Activated T-helper 1 cell treated with anti-CD3 and anti-CD28 coated beads, Interleukin-12 subunit alpha, Interleukin-12 subunit beta, Interleukin-2, Interleukin-4 antibody, amounts not matched to agents 30 ng/mL and 10 ng/mL and 1 ng/mL, durations not matched to agents 14 hours and 24 hours and 36 hours (primary cell): ENCODE measurements around the gene CABP7. TPM values are rescaled to one million over a fixed set of nuclear protein-coding genes. Genes with fewer than 3 reads are reported as not detected.
A peak's percentile ranks its signal among the peaks of the same experiment; 100 is the strongest.

Source experiments
- DNase-seq: peaks from one replicate; pipeline ENCODE4 v3.0.0; 2021; ENCODE audit warnings: low spot score
- H3K27ac Mint-ChIP-seq: one replicate; pipeline ENCODE4 v1.8.0; 2021; ENCODE audit warnings: mild to moderate bottlenecking, mixed read lengths
- H3K27me3 Mint-ChIP-seq: one replicate; pipeline ENCODE4 v1.8.0; 2022; ENCODE audit warnings: mild to moderate bottlenecking, moderate library complexity, mixed read lengths; ENCODE audit not compliant: insufficient read depth
- H3K36me3 Mint-ChIP-seq: one replicate; pipeline ENCODE4 v1.8.0; 2021; ENCODE audit warnings: low read depth, mixed read lengths
- H3K4me1 Mint-ChIP-seq: one replicate; pipeline ENCODE4 v1.8.0; 2021; ENCODE audit warnings: low read depth, mixed read lengths
- H3K4me3 Mint-ChIP-seq: one replicate; pipeline ENCODE4 v1.8.0; 2021; ENCODE audit warnings: mild to moderate bottlenecking, moderate library complexity, mixed read lengths
- H3K9me3 Mint-ChIP-seq: one replicate; pipeline ENCODE4 v1.8.0; 2021; ENCODE audit warnings: mixed read lengths
- intact Hi-C: fragments of 100-400 bp; cut with micrococcal nuclease; formaldehyde crosslinking; loops from one replicate; pipeline ENCODE4 v1.15.1; 2024
- total RNA-seq: library from RNA; stranded (reverse); gene quantifications from 2 replicates; pipeline ENCODE4 v1.2.3, GENCODE V29; 2022

CABP7 gene
- total RNA-seq, 1 donor from 2014 or later: not detected

DNA sequence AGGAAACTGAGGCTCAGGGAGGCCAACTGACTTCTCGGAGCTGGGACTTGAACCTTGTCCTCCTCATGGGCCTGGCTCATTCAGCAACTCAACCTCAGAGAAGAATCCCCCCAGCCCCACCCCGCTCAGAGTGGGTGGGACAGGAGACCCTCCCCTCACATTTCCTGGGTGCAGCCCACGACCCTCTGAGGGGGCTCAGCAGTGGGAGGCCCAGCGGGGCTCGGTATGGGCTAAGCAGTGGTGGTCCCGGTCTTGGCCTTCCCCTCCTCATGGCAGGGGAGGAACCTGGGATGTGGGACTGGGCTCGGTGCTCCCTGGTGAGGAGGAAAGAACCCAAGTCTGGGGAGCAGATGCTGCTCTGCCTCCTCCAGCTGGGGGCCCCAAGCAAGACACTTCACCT, 14.2 kb upstream of the CABP7 start:
- Mint-ChIP-seq H3K27ac (no peak overlapping the region), H3K9me3 (no peaks in the 10 kb centered on the region), H3K4me3 (no peak overlapping the region), H3K4me1 (peaks cover 14% of the 10 kb centered on the region), H3K36me3 (no peaks in the 10 kb centered on the region), H3K27me3 (no peaks in the 10 kb centered on the region)
- intact Hi-C loops: loop anchor here (10.0 kb wide), 1 partner anchor 299 kb away; no protein-coding TSS in a partner anchor
- DNase-seq: no peak

DNA sequence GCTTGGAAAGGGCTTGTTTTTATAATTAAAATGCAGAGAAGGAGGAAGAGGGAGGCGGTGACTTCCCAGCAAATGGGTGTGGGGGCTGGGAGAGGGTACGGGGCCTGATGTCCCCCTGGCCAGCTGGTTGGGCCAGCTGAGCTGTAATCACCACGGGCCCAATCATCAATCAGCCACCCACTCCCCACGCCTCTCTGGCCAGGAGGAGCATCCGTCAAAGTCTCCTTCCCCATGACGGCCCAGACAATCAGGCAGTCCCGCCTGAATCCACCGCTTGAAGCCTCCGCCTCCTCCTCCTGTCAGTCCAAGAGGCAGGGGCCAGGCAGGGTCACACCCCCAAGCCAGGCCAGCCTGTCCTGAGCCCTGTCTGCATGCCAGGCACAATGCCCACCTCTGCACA, 13.3 kb upstream of the CABP7 start:
- no peak overlapping the region for H3K27ac Mint-ChIP-seq
- DNase-seq: no peak
- no peaks in the 10 kb centered on the region for H3K36me3 Mint-ChIP-seq
- no peak overlapping the region for H3K4me3 Mint-ChIP-seq
- H3K9me3 Mint-ChIP-seq: no peaks in the 10 kb centered on the region
- H3K4me1 Mint-ChIP-seq: peaks cover 6% of the 10 kb centered on the region
- no peaks in the 10 kb centered on the region for H3K27me3 Mint-ChIP-seq
- intact Hi-C loops: loop anchor here (10.0 kb wide), 1 partner anchor 298 kb away; no protein-coding TSS in a partner anchor

DNA sequence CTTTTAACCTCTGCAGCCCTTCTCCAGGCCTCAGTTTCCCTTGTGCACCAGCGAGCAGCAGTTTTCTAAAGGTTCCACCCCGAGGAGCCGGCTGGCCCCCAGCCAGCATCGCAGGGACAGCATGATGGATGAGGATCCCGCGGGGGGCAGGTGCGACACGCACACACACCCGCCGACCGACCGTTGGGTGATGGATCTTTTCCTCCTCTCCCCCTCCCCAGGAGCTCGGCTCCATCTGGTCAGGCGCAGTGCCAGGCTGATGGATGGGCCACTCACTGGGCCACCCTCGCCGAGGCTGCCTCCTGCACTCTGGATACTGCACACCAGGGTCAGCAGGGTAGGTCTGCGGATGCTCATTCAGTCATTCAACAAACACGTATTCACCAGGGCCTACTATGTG, 12.8 kb upstream of the CABP7 start:
- DNase-seq: no peak
- H3K4me3 Mint-ChIP-seq: no peak overlapping the region
- no peaks in the 10 kb centered on the region for H3K9me3 Mint-ChIP-seq
- H3K4me1 Mint-ChIP-seq: peaks cover 1% of the 10 kb centered on the region
- no peak overlapping the region for H3K27ac Mint-ChIP-seq
- H3K27me3 Mint-ChIP-seq: peaks cover under 1% of the 10 kb centered on the region
- intact Hi-C loops: loop anchor here (10.0 kb wide), 1 partner anchor 298 kb away; no protein-coding TSS in a partner anchor
- no peaks in the 10 kb centered on the region for H3K36me3 Mint-ChIP-seq

DNA sequence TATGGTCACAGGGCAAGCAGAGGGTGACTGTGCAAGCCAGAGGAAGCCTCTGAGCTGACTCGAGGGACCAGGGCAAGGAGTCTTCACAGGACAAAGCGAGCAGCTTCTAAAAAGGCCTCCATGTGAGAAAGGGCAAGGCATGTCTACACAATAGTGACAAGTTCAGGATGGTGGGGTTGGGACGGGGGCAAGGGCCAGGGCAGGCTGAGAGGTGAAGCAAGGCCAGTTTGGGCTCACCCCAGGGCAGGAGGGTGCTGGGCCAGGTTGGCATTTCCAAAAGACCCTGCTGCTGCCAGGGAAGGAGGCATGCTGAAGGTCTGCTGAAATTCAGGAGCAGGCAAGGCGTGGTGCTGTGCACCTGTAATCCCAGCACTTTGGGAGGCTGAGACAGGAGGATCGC, 12.3 kb upstream of the CABP7 start:
- DNase-seq: no peak

DNA sequence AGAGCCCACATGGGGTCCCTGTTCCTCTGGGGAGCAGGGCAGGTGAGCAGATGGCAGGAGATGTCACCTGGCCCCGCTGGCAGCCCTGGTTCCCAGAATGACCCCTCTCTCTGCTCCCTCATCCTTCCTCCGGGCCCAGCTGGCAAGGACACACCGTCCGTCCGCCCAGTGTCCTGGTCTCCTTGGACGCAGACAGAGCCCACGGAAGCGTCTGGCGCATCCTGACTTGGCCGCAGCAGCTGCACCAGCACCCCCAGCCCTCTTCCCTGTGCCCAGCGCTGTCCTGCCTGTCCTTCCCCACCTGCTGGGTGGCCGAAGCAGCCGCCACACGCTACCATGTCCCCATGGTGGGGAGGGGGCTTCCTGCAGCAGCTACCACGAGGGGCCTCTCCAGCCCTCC, 9.6 kb upstream of the CABP7 start:
- H3K27me3 Mint-ChIP-seq: peaks cover 4% of the 10 kb centered on the region
- no peak overlapping the region for H3K4me3 Mint-ChIP-seq

More for the DNA sequence above, 12.3 kb upstream of the CABP7 start:
- no peaks in the 10 kb centered on the region for H3K9me3 Mint-ChIP-seq
- no peak overlapping the region for H3K27ac Mint-ChIP-seq
- no peaks in the 10 kb centered on the region for H3K36me3 Mint-ChIP-seq
- H3K27me3 Mint-ChIP-seq: peaks cover 2% of the 10 kb centered on the region
- H3K4me1 Mint-ChIP-seq: no peaks in the 10 kb centered on the region
- no peak overlapping the region for H3K4me3 Mint-ChIP-seq
- intact Hi-C loops: loop anchor here (10.0 kb wide), 1 partner anchor 297 kb away; no protein-coding TSS in a partner anchor

GRCh38 chr22:29710922-29711593, 8.7 kb upstream of the CABP7 start:
- Mint-ChIP-seq H3K27me3 (peaks cover 4% of the 10 kb centered on the region), H3K4me1 (no peaks in the 10 kb centered on the region), H3K4me3 (no peak overlapping the region), H3K9me3 (no peaks in the 10 kb centered on the region), H3K36me3 (no peaks in the 10 kb centered on the region), H3K27ac (no peak overlapping the region)
- DNase-seq: no peak
- intact Hi-C loops: no loop called here

More for the DNA sequence above, 9.6 kb upstream of the CABP7 start:
- no peaks in the 10 kb centered on the region for H3K36me3 Mint-ChIP-seq
- intact Hi-C loops: no loop called here
- no peak for DNase-seq
- H3K4me1 Mint-ChIP-seq: no peaks in the 10 kb centered on the region
- H3K9me3 Mint-ChIP-seq: no peaks in the 10 kb centered on the region
- H3K27ac Mint-ChIP-seq: no peak overlapping the region

DNA sequence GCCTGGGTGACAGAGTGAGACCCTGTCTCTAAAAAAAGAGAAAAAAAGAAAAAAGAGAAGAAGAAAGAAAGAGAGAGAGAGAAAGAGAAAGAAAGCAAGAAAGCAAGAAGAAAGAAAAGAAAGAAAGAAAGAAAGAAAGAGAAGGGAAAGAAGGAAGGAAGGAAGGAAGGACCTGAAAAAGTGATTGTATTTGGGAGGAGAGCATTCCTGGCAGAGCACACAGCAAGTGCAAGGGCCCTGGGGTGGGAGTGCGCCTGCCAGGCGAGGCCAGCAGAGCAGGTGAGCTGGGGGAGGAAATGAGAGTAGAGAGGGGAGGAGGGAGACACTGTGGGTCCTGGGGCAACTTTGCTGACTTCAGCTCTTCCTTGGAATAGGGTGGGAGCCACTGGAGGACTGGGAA, 7.7 kb upstream of the CABP7 start:
- intact Hi-C loops: no loop called here
- peaks cover 11% of the 10 kb centered on the region for H3K27me3 Mint-ChIP-seq
- no peaks in the 10 kb centered on the region for H3K36me3 Mint-ChIP-seq
- H3K4me1 Mint-ChIP-seq: no peaks in the 10 kb centered on the region
- no peaks in the 10 kb centered on the region for H3K9me3 Mint-ChIP-seq
- H3K27ac Mint-ChIP-seq: no peak overlapping the region
- H3K4me3 Mint-ChIP-seq: no peak overlapping the region
- DNase-seq: no peak

DNA sequence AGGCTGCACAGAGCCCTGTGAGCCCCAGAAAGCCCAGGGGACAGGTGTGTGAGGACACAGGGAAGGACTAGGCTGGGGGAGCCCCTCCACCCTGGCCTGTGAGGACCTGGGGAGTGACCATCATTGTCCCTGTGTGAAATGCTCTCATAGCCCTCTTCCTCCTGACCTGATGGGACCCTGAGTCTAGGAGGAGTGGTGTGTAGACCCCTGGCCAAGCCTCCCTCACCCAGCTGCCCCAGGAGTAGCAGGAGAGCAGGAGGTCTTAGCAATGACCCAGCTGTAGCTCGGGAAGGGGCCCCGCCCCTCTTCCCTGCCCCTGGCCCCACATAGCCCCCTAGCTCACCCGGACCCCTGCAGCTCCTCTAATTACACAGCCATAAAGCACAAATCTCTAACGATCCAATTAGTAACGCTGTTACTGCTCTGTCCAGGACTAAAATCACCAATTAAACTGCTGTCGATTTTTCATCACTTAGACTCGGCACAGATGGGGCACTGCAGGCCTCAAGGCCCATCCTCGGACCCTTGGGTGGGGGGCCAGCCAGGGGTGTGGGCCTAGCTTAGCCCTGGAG, 6.6 kb upstream of the CABP7 start:
- Mint-ChIP-seq H3K9me3 (no peaks in the 10 kb centered on the region), H3K4me1 (no peaks in the 10 kb centered on the region), H3K4me3 (no peak overlapping the region), H3K27me3 (peaks cover 20% of the 10 kb centered on the region), H3K36me3 (no peaks in the 10 kb centered on the region), H3K27ac (no peak overlapping the region)
- DNase-seq: no peak
- intact Hi-C loops: no loop called here

GRCh38 chr22:29715240-29715639, 4.6 kb upstream of the CABP7 start:
- H3K4me3 Mint-ChIP-seq: no peak overlapping the region
- H3K27me3 Mint-ChIP-seq: peaks cover 31% of the 10 kb centered on the region
- no peaks in the 10 kb centered on the region for H3K36me3 Mint-ChIP-seq
- no peaks in the 10 kb centered on the region for H3K9me3 Mint-ChIP-seq
- H3K4me1 Mint-ChIP-seq: no peaks in the 10 kb centered on the region
- intact Hi-C loops: no loop called here
- DNase-seq: no peak
- H3K27ac Mint-ChIP-seq: no peak overlapping the region

DNA sequence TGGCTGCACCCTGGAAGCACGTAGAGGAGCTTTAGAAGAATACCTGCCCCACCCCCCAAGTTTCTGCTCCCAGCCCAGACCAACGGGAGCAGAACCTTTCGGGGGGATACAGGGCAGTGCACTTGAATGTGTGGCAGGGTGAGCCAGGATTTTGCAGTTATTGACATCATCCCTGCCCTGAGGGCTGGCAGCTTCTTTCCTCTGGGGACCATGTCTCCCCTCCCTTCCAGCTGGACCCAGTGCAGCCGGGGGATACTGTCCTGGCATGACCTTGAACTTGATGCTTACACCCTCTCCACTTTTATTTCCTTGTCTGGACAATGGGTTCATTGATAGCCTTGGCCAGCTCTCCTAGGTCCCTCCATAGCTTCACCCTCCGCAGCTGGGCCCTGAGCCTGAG, 4.1 kb upstream of the CABP7 start:
- Mint-ChIP-seq H3K4me1 (no peaks in the 10 kb centered on the region), H3K9me3 (no peaks in the 10 kb centered on the region), H3K36me3 (no peaks in the 10 kb centered on the region), H3K27me3 (peaks cover 31% of the 10 kb centered on the region), H3K27ac (no peak overlapping the region), H3K4me3 (no peak overlapping the region)
- DNase-seq: no peak
- intact Hi-C loops: no loop called here

DNA sequence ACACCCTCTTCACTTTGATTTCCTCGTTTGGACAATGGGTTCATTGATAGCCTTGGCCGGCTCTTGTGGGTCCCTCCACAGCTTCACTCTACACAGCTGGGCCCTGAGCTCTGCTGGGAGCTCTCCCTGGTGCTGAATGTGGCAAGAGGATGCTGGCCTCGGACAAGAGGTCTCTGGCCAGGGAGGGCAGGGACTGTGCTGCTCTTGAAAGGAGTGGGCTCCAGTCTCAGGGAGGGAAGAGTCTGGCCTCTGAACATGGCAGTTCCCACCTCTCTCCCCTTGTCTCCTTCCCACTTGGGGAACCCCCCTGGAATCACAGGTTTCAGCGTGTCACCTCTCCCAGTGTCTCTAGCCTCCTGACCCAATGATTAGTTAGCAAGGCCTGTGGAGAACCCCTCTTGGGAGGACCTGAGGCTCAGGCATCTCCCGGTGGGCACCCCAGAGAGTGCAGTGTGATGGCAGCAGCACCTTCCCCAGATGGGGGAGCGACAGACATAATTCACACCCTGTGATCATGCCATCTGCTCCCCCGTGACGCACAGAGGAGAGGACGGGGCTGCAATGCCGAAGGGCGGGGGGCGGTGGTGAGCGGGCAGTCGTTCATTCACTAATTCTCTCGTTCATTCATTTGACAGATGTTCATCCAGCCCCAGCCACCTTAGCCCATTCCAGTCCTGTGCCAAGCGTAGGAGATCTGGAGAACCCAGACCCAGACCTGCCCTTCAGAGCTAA, 2.8 kb upstream of the CABP7 start:
- Mint-ChIP-seq H3K36me3 (no peaks in the 10 kb centered on the region), H3K27ac (no peak overlapping the region), H3K4me1 (no peaks in the 10 kb centered on the region), H3K27me3 (peaks cover 38% of the 10 kb centered on the region), H3K4me3 (no peak overlapping the region), H3K9me3 (no peaks in the 10 kb centered on the region)
- DNase-seq: peak; percentile 21
- intact Hi-C loops: no loop called here

DNA sequence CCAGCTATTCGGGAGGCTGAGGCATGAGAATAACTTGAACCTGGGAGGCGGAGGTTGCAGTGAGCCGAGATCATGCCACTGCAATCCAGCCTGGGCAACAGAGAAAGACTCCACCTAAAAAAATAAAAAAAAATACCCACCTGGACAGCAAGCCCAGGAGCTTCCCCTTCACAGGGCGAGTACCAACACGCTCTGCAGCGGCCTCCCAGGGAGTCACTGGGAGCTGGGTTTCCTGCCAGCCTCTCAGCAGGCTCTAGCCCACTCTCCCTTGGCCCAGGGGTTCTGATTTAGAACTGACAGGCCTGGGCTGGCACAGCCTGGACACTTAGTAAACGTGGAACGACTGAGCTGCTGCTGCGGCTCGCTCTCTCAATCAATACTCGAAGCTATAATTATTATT, 2.0 kb upstream of the CABP7 start:
- Mint-ChIP-seq H3K4me3 (no peak overlapping the region), H3K27ac (no peak overlapping the region), H3K9me3 (no peaks in the 10 kb centered on the region), H3K27me3 (peaks cover 37% of the 10 kb centered on the region), H3K4me1 (no peaks in the 10 kb centered on the region), H3K36me3 (no peaks in the 10 kb centered on the region)
- DNase-seq: no peak
- intact Hi-C loops: no loop called here
